Activated T-helper 1 cell treated with anti-CD3 and anti-CD28 coated beads, Interleukin-12 subunit alpha, Interleukin-12 subunit beta, Interleukin-2, Interleukin-4 antibody, amounts not matched to agents 30 ng/mL and 10 ng/mL and 1 ng/mL, durations not matched to agents 14 hours and 24 hours and 36 hours (primary cell): Measurements from ENCODE around the gene NFIC. TPM values are rescaled to one million over a fixed set of nuclear protein-coding genes. Genes with fewer than 3 reads are reported as not detected.
A peak's percentile ranks its signal among the peaks of the same experiment; 100 is the strongest.

ENCODE experiments used
- DNase-seq: peaks from one replicate; pipeline ENCODE4 v3.0.0; 2021; ENCODE audit warnings: low spot score
- H3K27ac Mint-ChIP-seq: one replicate; pipeline ENCODE4 v1.8.0; 2021; ENCODE audit warnings: mild to moderate bottlenecking, mixed read lengths
- H3K27me3 Mint-ChIP-seq: one replicate; pipeline ENCODE4 v1.8.0; 2022; ENCODE audit warnings: mild to moderate bottlenecking, moderate library complexity, mixed read lengths; ENCODE audit not compliant: insufficient read depth
- H3K36me3 Mint-ChIP-seq: one replicate; pipeline ENCODE4 v1.8.0; 2021; ENCODE audit warnings: low read depth, mixed read lengths
- H3K4me1 Mint-ChIP-seq: one replicate; pipeline ENCODE4 v1.8.0; 2021; ENCODE audit warnings: low read depth, mixed read lengths
- H3K4me3 Mint-ChIP-seq: one replicate; pipeline ENCODE4 v1.8.0; 2021; ENCODE audit warnings: mild to moderate bottlenecking, moderate library complexity, mixed read lengths
- H3K9me3 Mint-ChIP-seq: one replicate; pipeline ENCODE4 v1.8.0; 2021; ENCODE audit warnings: mixed read lengths
- intact Hi-C: fragments of 100-400 bp; cut with micrococcal nuclease; formaldehyde crosslinking; loops from one replicate; pipeline ENCODE4 v1.15.1; 2024
- total RNA-seq: library from RNA; stranded (reverse); gene quantifications from 2 replicates; pipeline ENCODE4 v1.2.3, GENCODE V29; 2022

NFIC gene
- total RNA-seq, 1 donor from 2014 or later, result 18.7 TPM

DNA sequence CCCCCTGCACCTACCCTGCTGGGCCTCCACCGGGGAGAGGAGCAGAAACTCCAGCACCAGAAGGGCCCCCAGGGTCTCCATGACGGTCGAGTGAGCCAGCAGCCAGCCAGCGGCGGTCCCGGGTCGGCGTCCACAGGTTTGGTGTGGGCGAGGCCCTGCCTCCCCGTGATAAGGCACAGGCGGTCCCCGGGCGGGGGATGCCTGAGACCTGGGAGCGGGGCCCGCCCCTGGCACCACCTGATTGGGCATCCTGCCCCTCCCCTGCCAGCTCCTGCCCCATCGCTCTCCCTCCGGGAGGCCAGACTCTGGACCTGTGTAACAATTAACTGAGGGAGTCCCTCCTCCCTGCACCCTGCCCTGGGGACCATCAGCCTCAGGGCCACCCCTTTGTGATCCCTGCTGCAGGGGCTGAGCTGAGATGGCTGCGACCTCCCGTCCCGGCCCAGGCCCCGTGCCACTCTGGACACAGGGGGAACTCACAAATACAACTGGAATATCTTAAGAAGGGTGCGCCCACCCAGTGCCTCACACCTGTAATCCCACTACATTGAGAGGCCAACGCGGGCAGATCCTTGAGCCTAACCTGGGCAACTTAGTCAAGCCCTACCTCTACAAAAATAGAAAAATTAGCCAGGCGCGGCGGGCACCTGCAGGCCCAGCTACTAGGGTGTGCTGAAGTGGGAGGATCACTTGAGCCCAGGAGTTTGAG lies 114.2 kb downstream of the NFIC start, which contains the start of gene SMIM24:
SMIM24 (minus strand) TSS at position 143 of the 709 bp plus-strand sequence; CDS start at position 81, 62 bp downstream.
- Mint-ChIP-seq H3K4me3 (no peak within 1 kb of the TSS), H3K27me3 (no peaks in the 10 kb centered on the region), H3K9me3 (no peaks in the 10 kb centered on the region), H3K4me1 (peaks cover 6% of the 10 kb centered on the region), H3K36me3 (no peaks in the 10 kb centered on the region), H3K27ac (no peak within 1 kb of the TSS)
- intact Hi-C loops, result no loop called here
- no peak for DNase-seq

DNA sequence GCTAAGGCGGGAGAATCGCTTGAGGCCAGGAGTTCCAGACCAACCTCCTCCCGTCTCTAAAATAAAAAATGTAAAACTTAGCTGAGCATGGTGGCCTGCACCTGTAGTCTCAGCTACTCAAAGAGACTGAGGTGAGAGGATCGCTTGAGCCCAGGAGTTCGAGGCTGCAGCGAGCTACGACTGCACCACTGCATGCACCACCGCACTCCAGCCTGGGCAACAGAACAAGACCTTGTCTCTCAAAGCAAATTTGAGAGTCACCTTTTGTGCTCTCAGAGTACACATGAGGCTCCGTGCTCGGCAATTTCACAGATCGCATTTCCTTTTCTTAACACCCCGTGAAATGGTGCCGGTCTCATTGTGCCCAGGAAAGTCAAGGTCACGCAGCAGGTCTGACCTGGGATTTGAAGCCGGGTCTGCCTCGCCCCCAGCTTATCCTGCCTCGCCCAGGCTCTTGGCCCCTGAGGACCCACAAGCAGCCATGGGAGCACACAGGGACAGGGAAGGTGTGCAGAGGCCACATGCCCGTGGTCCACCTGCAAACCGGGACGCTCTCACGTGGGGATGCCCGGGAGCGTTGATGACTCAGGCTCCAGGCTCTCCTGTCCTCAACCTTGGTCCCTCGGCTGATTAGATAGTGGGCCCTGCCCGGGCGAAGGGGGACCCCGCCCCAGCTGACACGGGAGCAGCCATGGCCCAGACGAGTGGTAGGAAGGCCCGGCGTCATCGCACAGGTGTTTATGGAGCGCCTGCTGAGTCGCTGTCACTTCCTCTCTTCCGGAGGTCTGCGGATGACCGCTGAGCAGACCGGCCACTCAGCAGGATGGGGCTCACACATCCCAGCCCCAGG lies 115.1 kb downstream of the NFIC start:
- Mint-ChIP-seq H3K4me3 (no peak overlapping the region), H3K27ac (no peak overlapping the region), H3K27me3 (no peaks in the 10 kb centered on the region), H3K36me3 (no peaks in the 10 kb centered on the region), H3K9me3 (no peaks in the 10 kb centered on the region), H3K4me1 (peaks cover 6% of the 10 kb centered on the region)
- no peak for DNase-seq
- intact Hi-C loops, result no loop called here

DNA sequence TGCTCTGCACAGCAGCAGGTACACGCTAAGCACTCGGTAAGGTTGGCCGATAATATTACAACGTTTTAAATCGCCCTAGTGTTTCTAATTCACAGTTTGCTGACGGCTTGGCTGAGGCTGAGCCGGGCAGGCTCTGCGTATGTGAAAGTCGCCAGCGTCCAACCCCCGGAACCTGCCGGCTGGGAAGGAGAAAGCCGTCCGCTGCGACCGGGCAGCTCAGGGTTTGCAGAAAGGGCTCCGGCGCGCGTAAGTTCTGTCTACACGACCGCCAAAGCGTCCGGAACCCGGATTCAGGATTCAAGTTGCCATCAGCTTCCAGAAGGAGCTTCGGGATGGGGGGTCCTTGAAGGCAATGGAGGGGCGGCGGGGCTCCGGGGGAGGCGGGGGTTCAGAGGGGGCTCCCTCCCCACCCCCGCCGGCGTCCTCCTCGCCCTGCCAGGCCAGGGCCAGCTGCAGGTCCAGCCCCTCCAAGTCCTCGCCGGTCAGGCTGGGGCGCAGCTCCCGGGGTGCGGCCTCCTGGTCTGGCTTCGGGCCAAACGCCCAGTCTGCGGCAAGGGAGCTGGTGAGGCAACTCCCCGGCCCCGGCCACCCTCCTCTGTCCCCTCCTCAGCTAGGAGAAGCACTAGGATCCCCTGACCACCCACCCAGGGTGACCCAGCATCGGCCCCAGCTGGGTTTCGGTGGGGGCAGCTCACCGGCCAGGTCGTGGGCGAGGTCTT lies 116.3 kb downstream of the NFIC start:
- Mint-ChIP-seq H3K4me1 (peaks cover 6% of the 10 kb centered on the region), H3K27me3 (no peaks in the 10 kb centered on the region), H3K27ac (no peak overlapping the region), H3K4me3 (no peak overlapping the region), H3K9me3 (no peaks in the 10 kb centered on the region), H3K36me3 (no peaks in the 10 kb centered on the region)
- DNase-seq, result no peak
- intact Hi-C loops, result no loop called here

DNA sequence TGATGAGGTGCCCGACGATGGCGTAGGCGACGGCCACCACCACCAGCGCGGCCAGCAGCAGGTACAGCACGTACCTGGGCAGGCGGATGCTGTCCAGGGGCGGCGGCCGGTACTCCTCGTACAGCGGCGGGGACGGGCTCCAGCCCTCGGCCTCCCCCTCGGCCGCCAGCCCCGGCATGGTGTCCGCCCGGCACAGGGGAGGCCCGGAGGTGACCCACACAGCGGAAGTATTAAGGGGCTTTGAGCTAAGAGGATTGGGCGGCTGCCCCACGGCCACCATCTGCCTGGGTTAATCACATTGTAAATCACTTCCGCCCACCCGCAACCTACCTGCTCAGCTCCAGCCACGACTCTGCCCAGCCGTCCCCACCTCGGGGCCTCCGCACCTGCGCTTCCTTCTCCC lies 116.8 kb downstream of the NFIC start, which contains the start of gene SMIM44:
SMIM44 (minus strand) TSS at position 216 of the 403 bp plus-strand sequence; CDS start at position 178, 38 bp downstream.
- DNase-seq, result no peak
- Mint-ChIP-seq H3K4me1 (peaks cover under 1% of the 10 kb centered on the region), H3K36me3 (no peaks in the 10 kb centered on the region), H3K9me3 (no peaks in the 10 kb centered on the region), H3K27ac (no peak within 1 kb of the TSS), H3K4me3 (no peak within 1 kb of the TSS), H3K27me3 (no peaks in the 10 kb centered on the region)
- intact Hi-C loops, result no loop called here

DNA sequence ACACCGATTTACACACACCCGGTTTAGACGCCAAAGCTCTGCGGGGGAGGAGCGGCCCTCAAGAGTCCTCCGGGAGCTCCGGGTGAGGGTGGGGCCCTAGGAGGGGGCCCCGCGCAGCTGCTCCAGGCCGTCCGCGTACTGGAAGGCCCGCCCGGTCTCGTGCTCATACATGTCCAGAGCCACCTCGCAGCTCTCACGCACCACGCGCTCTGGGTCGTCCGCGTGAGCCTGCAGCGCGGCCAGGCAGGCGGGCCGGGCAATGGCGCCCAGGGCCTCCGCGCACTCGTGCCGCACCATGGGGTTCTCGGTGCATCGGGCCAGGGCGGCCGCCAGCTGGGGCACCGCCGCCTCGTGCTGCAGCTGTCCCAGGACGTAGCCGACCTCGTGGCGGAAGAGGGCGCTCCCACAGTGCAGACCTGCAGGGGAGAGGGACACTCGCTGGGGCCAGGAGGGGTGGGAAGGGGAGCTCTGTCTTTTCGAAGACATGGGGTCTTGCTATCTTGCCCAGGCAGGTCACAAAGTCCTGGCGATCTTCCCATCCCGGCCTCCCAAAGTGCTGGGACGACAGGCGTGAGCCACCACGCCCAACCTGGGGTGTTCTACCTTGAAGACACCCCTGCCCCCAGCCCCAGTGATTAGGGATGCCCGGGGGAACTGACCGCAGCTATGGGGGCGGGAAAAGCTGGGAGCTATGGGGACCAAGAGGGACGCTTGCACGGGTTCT lies 125.2 kb downstream of the NFIC start:
- peaks cover 18% of the 10 kb centered on the region for H3K36me3 Mint-ChIP-seq

DNA sequence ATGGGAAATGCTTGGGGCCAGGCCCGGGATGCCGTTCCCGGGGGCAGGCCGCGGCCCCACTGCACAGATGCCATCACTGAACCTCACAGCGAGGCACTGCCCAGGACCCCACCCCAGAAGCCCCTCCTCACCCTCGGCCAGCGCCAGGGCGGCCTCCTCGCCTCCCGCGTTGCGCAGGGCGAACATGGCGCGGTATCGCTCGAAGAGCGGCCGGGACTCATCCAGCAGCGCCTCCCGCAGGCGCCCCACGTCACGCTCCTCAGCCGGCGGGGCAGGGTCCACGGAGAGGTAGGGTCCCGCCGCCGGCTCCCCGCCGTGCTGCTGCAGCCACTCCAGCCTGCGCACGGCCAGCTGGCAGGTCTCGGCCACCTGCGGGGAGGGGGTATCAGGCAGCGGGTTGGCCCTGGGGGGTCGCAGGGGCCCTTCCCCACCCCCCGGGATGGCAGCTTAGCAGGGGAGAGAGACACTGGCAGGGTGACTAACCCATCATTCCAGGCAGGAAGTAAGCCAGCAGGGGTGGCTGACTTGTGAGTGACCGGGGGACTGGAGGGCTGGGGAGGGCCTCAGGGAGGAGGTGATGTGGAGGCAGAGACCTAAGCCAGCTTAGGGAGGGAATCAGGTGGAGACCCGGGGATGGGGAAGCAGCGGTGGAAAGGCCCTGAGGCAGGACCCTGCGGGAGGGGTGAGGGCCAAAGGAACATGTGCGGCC lies 125.9 kb downstream of the NFIC start:
- no peak overlapping the region for H3K27ac Mint-ChIP-seq
- peaks cover 23% of the 10 kb centered on the region for H3K36me3 Mint-ChIP-seq

More for the DNA sequence above, 125.2 kb downstream of the NFIC start:
- Mint-ChIP-seq H3K9me3 (no peaks in the 10 kb centered on the region), H3K4me1 (no peaks in the 10 kb centered on the region), H3K27ac (no peak overlapping the region), H3K27me3 (no peaks in the 10 kb centered on the region), H3K4me3 (no peak overlapping the region)
- intact Hi-C loops, result no loop called here
- DNase-seq, result no peak

DNA sequence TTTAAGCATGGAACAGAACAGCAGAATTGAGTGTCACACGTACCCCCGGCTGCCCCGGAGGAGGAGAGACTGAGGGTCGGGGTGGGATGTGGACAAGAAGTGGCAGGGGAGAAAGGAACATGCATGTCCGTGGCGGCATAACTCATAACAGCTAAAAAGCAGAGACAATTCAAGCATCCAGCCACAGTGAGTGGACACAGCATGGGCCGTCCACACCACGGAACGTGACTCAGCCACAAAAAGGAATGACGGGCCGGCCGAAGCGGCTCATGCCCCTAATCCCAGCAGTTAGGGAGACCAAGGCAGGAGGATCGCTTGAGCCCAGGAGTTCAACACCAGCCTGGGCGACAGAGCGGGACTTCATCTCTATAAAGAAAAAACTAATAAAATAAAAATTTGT lies 126.5 kb downstream of the NFIC start:
- peaks cover 7% of the 10 kb centered on the region for H3K4me1 Mint-ChIP-seq
- H3K27me3 Mint-ChIP-seq, result no peaks in the 10 kb centered on the region
- DNase-seq, result no peak
- no peaks in the 10 kb centered on the region for H3K9me3 Mint-ChIP-seq
- intact Hi-C loops, result no loop called here
- H3K36me3 Mint-ChIP-seq, result peaks cover 24% of the 10 kb centered on the region
- no peak overlapping the region for H3K4me3 Mint-ChIP-seq
- no peak overlapping the region for H3K27ac Mint-ChIP-seq

More for the DNA sequence above, 125.9 kb downstream of the NFIC start:
- H3K4me1 Mint-ChIP-seq, result peaks cover 5% of the 10 kb centered on the region
- no peaks in the 10 kb centered on the region for H3K9me3 Mint-ChIP-seq
- intact Hi-C loops, result no loop called here
- no peak for DNase-seq
- no peak overlapping the region for H3K4me3 Mint-ChIP-seq
- H3K27me3 Mint-ChIP-seq, result no peaks in the 10 kb centered on the region

DNA sequence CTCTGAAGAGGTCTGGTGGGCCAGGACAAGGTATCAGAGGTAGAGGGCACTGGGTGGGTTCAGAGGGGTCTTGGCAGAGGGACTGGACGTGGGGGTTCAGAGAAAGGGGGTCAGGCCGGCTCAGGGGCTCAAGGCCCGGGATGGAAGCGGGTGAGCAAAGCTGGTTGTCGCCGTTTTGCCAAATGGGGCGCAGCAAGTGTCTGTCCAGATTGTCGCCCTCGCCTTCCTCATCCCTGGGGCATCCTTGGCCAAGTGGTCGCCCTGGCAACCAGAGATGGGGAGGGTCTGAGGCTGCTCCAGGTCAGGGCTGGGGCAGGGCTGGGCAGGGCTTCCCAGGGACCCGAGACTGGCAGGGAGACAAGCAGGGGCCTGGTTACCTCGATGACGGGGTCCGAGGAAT lies 127.3 kb downstream of the NFIC start:
- peaks cover 12% of the 10 kb centered on the region for H3K4me1 Mint-ChIP-seq
- intact Hi-C loops, result loop anchor here (2.0 kb wide), 1 partner anchor 15 kb away; no protein-coding TSS in a partner anchor
- H3K9me3 Mint-ChIP-seq, result no peaks in the 10 kb centered on the region
- H3K36me3 Mint-ChIP-seq, result peaks cover 26% of the 10 kb centered on the region
- peak overlapping the region; percentile 48 for H3K27ac Mint-ChIP-seq
- no peak overlapping the region for H3K4me3 Mint-ChIP-seq
- no peak for DNase-seq
- H3K27me3 Mint-ChIP-seq, result no peaks in the 10 kb centered on the region

DNA sequence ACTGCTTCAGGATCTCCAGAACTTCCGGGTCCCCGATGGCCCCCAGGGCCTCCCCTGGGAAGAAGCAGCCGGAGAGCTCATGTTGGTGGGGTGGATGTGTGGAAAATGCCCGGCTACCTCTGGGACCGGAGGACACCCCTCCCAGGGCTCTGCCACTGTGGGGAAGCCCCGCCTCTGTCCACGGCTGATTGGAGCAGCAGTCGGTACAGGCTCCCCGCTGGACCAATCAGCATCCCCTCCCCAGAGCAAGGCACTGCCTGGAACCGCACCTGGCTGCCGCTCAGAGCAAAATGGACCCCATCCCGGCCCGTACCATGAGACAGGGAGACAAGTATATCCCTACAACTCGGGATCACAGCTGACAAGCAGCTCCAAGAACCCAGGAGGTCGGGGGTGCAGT lies 127.7 kb downstream of the NFIC start:
- no peaks in the 10 kb centered on the region for H3K27me3 Mint-ChIP-seq
- no peak for DNase-seq
- H3K4me1 Mint-ChIP-seq, result peaks cover 16% of the 10 kb centered on the region
- H3K9me3 Mint-ChIP-seq, result no peaks in the 10 kb centered on the region
- peaks cover 28% of the 10 kb centered on the region for H3K36me3 Mint-ChIP-seq
- intact Hi-C loops, result loop anchor here (2.0 kb wide), 1 partner anchor 15 kb away; no protein-coding TSS in a partner anchor
- peak overlapping the region; percentile 39 for H3K4me3 Mint-ChIP-seq
- H3K27ac Mint-ChIP-seq, result no peak overlapping the region

DNA sequence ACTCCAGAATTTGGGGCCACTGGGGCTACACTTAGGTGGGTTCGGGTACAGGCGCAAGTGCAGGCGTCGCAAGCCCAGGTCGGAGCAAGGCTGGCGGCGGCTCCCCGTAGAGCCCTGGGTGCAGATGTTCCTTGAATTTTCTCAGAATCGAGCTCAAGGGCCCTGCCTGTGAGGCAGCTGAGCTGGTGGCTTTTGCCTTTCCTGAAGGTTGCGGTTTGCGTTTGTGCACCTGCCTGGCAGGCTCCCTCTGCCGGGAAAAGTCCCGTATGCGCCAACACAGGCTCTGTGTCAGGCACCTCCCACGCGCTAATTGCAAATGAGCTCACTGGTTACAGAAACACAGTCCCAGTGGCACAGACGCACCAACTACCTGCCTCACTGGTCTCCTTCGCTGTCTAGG lies 128.2 kb downstream of the NFIC start:
- Mint-ChIP-seq H3K36me3 (peaks cover 30% of the 10 kb centered on the region), H3K27ac (peak overlapping the region; percentile 29), H3K27me3 (no peaks in the 10 kb centered on the region), H3K4me3 (peak overlapping the region; percentile 39), H3K4me1 (peaks cover 19% of the 10 kb centered on the region), H3K9me3 (no peaks in the 10 kb centered on the region)
- intact Hi-C loops, result loop anchor here (2.0 kb wide), 1 partner anchor 16 kb away; no protein-coding TSS in a partner anchor
- peak; percentile 54 for DNase-seq

DNA sequence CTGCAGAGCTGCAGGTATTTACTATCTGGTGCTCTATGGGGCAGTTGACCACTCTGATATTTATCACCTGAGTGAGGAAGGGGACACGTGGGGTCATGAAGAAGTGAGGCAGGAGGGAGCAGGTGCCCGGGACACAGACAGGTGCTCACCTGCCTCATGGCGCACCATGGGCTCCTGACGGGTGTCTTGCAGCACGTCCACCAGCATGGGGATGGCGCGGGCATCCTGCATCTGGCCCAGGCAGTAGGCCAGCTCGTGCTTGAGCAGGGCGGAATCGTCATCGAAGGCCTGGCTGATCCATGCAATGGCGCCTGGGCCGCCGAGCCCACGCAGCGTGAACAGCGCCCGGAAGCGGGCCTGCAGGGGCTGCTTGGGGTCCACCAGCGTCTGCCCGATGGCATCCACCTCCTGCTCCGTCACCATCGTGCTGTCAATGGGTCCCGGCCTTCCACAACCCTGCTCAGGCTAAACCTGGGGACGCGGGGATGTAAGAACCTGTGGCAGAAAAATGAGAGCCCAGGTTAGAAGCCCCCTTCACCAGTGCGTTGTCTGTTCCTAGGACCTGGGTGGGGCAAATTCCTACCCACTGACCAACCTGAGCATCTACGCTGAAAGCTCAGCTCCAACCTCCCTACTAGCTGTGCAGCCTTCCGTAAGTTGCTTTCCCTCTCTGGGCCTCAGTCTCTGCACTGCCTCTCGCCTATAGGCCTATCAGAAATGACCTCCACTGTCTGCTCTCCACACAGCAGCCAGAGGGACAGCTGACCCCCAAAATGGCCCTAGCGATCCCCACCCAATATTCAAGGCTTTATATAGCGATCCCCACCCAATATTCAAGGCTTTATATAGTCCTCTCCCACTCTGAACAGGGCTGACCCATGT lies 130.2 kb downstream of the NFIC start:
- H3K9me3 Mint-ChIP-seq, result no peaks in the 10 kb centered on the region
- H3K27ac Mint-ChIP-seq, result peak overlapping the region; percentile 34
- peaks cover 2% of the 10 kb centered on the region for H3K27me3 Mint-ChIP-seq
- peaks cover 30% of the 10 kb centered on the region for H3K36me3 Mint-ChIP-seq
- H3K4me1 Mint-ChIP-seq, result peaks cover 27% of the 10 kb centered on the region
- H3K4me3 Mint-ChIP-seq, result no peak overlapping the region
- no peak for DNase-seq
- intact Hi-C loops, result no loop called here
